ENCODE data around the gene TMEM273.

DNA sequence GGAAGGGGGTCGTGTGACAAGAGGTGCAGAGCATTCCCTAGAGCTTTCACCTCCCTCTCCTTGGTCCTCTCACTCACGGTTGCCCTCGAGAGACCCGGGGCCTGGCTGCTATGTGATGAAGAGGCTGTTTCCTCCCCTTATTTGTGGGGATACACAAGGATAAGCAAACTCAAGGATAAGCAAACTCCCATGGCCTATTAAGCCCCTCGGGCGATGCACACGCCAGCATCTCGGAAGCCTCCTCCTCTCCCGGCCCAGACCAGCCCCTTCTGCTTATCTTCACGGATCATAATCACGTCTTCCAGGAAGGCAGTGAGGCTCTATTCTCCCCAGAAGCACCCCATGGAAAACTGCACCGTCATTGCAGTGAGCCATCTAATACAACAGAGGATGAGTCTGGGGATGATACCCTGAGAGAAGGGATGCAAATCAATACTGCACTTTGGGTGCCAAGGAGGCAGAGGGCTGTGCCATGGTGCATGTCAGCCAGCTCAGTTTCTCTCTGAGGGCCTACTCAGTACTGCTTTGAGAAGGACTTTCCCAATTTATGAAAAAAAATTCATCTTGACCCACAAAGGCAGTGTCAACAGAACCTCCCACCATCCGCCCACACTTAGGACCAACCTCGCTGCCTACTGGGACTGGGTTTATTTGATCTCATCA lies 22.2 kb downstream of the TMEM273 start:
- TF ChIP-seq, protein P1, sequence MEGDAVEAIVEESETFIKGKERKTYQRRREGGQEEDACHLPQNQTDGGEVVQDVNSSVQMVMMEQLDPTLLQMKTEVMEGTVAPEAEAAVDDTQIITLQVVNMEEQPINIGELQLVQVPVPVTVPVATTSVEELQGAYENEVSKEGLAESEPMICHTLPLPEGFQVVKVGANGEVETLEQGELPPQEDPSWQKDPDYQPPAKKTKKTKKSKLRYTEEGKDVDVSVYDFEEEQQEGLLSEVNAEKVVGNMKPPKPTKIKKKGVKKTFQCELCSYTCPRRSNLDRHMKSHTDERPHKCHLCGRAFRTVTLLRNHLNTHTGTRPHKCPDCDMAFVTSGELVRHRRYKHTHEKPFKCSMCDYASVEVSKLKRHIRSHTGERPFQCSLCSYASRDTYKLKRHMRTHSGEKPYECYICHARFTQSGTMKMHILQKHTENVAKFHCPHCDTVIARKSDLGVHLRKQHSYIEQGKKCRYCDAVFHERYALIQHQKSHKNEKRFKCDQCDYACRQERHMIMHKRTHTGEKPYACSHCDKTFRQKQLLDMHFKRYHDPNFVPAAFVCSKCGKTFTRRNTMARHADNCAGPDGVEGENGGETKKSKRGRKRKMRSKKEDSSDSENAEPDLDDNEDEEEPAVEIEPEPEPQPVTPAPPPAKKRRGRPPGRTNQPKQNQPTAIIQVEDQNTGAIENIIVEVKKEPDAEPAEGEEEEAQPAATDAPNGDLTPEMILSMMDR (optimal IDR thresholded peaks at IDR 0.05 in 1 of 3, IDR thresholded peaks at IDR 0.05 in 1 of 3, conservative IDR thresholded peaks at IDR 0.05 in 1 of 3; ENCODE audit: extremely low read depth in 1 of 3, insufficient read depth in 2 of 3, low read length in 3 of 3) = no peak
- no peak for TF ChIP-seq EZH2 (IDR thresholded peaks at IDR 0.05; ENCODE audit: low read length)

All from keratinocyte (primary cell).